GM23338 (cell line): ENCODE data around the gene RGS6. TPM values are rescaled to one million over a fixed set of nuclear protein-coding genes. Genes with fewer than 3 reads are reported as not detected.

Experiments used
- ATAC-seq: fragments of 200-7000 bp; cut with Tn5 transposase; 3 replicates; pipeline ENCODE4 v1.9.1; 2020
- DNase-seq: peaks from one replicate; pipeline ENCODE4 v3.0.0-alpha.2; 2015; ENCODE audit warnings: low spot score
- H2AFZ ChIP-seq: fragments of 200-600 bp; sonication (generic); 2 replicates; pipeline ENCODE4 v1.8.0; 2016; ENCODE audit warnings: antibody characterized with exemption, mild to moderate bottlenecking, moderate library complexity
- H3F3A ChIP-seq: fragments of 200-600 bp; sonication (generic); replicated peaks from 2 replicates; pipeline ENCODE4 v1.8.0; 2017; ENCODE audit warnings: antibody characterized with exemption, mixed run types, low read depth
- H3K27ac ChIP-seq: fragments of 200-600 bp; sonication (generic); 2 replicates; pipeline ENCODE4 v1.6.1; 2016; ENCODE audit warnings: low read depth
- H3K27me3 ChIP-seq: fragments of 200-600 bp; sonication (generic); 2 replicates; pipeline ENCODE4 v1.8.0; 2016; ENCODE audit warnings: mild to moderate bottlenecking, mixed run types, moderate library complexity; ENCODE audit not compliant: insufficient read depth
- H3K36me3 ChIP-seq: fragments of 200-600 bp; sonication (generic); 2 replicates; pipeline ENCODE4 v1.8.0; 2016; ENCODE audit warnings: mild to moderate bottlenecking; ENCODE audit not compliant: insufficient read depth
- H3K4me1 ChIP-seq: fragments of 200-600 bp; sonication (generic); 2 replicates; pipeline ENCODE4 v1.8.0; 2016; ENCODE audit warnings: mild to moderate bottlenecking, moderate library complexity; ENCODE audit not compliant: insufficient read depth
- H3K4me2 ChIP-seq: fragments of 200-600 bp; sonication (generic); 2 replicates; pipeline ENCODE4 v1.7.1; 2017; ENCODE audit warnings: mixed run types
- H3K4me3 ChIP-seq: fragments of 200-600 bp; sonication (generic); 2 replicates; pipeline ENCODE4 v1.6.1; 2016; ENCODE audit warnings: mixed run types
- H3K79me2 ChIP-seq: fragments of 200-600 bp; sonication (generic); replicated peaks from 2 replicates; pipeline ENCODE4 v1.8.0; 2017; ENCODE audit warnings: mild to moderate bottlenecking; ENCODE audit not compliant: insufficient read depth
- H3K9me2 ChIP-seq: fragments of 200-600 bp; sonication (generic); 2 replicates; pipeline ENCODE4 v1.8.0; 2017; ENCODE audit not compliant: insufficient read depth
- H4K20me1 ChIP-seq: fragments of 200-600 bp; sonication (generic); replicated peaks from 2 replicates; pipeline ENCODE4 v1.8.0; 2017; ENCODE audit warnings: mild to moderate bottlenecking; ENCODE audit not compliant: insufficient read depth
- H3K27ac Mint-ChIP-seq: 2 replicates; pipeline ENCODE4 v1.8.0; 2020; ENCODE audit warnings: inconsistent platforms, mild to moderate bottlenecking, moderate library complexity, mixed read lengths
- H3K27me3 Mint-ChIP-seq: 3 replicates; pipeline ENCODE4 v1.8.0; 2022; ENCODE audit warnings: low read depth, mild to moderate bottlenecking, moderate library complexity, mixed read lengths, inconsistent platforms; ENCODE audit not compliant: insufficient read depth, poor library complexity
- H3K36me3 Mint-ChIP-seq: 3 replicates; pipeline ENCODE4 v1.8.0; 2021; ENCODE audit warnings: low read depth, mild to moderate bottlenecking, inconsistent platforms, moderate library complexity, mixed read lengths
- H3K4me1 Mint-ChIP-seq: 3 replicates; pipeline ENCODE4 v1.8.0; 2020; ENCODE audit warnings: mild to moderate bottlenecking, inconsistent platforms, mixed read lengths
- H3K4me3 Mint-ChIP-seq: 3 replicates; pipeline ENCODE4 v1.8.0; 2021; ENCODE audit warnings: moderate library complexity, mild to moderate bottlenecking, inconsistent platforms, mixed read lengths
- H3K9me3 Mint-ChIP-seq: 3 replicates; pipeline ENCODE4 v1.8.0; 2020; ENCODE audit warnings: moderate library complexity, mild to moderate bottlenecking, inconsistent platforms, mixed read lengths
- CREB1 ChIP-seq: fragments of 250-450 bp; sonication (Bioruptor Pico); IDR thresholded peaks from 2 replicates; pipeline ENCODE4 v1.5.0; 2020; ENCODE audit warnings: low read depth, mild to moderate bottlenecking, moderate library complexity
- CTCF ChIP-seq, 2 experiments: fragments of 200-600 bp in 1 of 2; sonication (generic) in 1 of 2; conservative IDR thresholded peaks; 2 replicates each; pipeline versions ENCODE4 v1.5.1 to v1.6.1; 2016 to 2017; ENCODE audit warnings: antibody characterized with exemption in 2 of 2, low read depth in 2 of 2, mild to moderate bottlenecking in 2 of 2, moderate library complexity in 1 of 2
- EZH2 ChIP-seq: fragments of 200-600 bp; sonication (generic); IDR thresholded peaks from one replicate; pipeline ENCODE4 v1.8.0; 2017; ENCODE audit warnings: antibody characterized with exemption, mild to moderate bottlenecking, low read depth; ENCODE audit not compliant: unreplicated experiment
- EZH2phosphoT487 ChIP-seq: fragments of 200-600 bp; sonication (generic); IDR thresholded peaks from one replicate; pipeline ENCODE4 v1.8.1; 2018; ENCODE audit warnings: antibody characterized with exemption; ENCODE audit not compliant: unreplicated experiment
- JUNB ChIP-seq: IDR thresholded peaks from one replicate; pipeline ENCODE4 v1.6.1; 2016; ENCODE audit warnings: antibody characterized with exemption; ENCODE audit not compliant: unreplicated experiment
- NANOG ChIP-seq: IDR thresholded peaks from 2 replicates; pipeline ENCODE4 v1.6.1; 2016; ENCODE audit warnings: antibody characterized with exemption, borderline replicate concordance
- POLR2AphosphoS5 ChIP-seq: IDR thresholded peaks from 2 replicates; pipeline ENCODE4 v1.6.1; 2016; ENCODE audit warnings: antibody characterized with exemption, low read depth
- REST ChIP-seq: IDR thresholded peaks from one replicate; pipeline ENCODE4 v1.6.1; 2018; ENCODE audit warnings: antibody characterized with exemption; ENCODE audit not compliant: unreplicated experiment
- STAT1 ChIP-seq: IDR thresholded peaks from one replicate; pipeline ENCODE4 v1.6.1; 2016; ENCODE audit warnings: antibody characterized with exemption; ENCODE audit not compliant: unreplicated experiment
- ZNF114 ChIP-seq: fragments of 250-450 bp; sonication (Bioruptor Pico); IDR thresholded peaks from 2 replicates; pipeline ENCODE4 v1.5.0; 2020; ENCODE audit warnings: mild to moderate bottlenecking, moderate library complexity
- ZNF331 ChIP-seq: fragments of 250-450 bp; sonication (Bioruptor Pico); IDR thresholded peaks from 2 replicates; pipeline ENCODE4 v1.5.0; 2020; ENCODE audit warnings: low read depth, mild to moderate bottlenecking, moderate library complexity
- ZNF462 ChIP-seq: fragments of 250-450 bp; sonication (Bioruptor Pico); IDR thresholded peaks from 2 replicates; pipeline ENCODE4 v1.5.0; 2020; ENCODE audit warnings: mild to moderate bottlenecking, moderate library complexity
- polyA plus RNA-seq: library from polyadenylated mRNA; unstranded; fragments of >200 nt; fragmentation: Nextera tagmentation; extraction: Ambion mirVana; gene quantifications from 2 replicates; pipeline ENCODE4 v1.2.1, GENCODE V29; 2016
- total RNA-seq: library from RNA; depleted of rRNA; stranded (reverse); fragments of >200 nt; shearing (Covaris generic); gene quantifications from 2 replicates; pipeline ENCODE4 v1.2.3, GENCODE V29; 2014
- TF ChIP-seq, protein P1 (sequence below): IDR thresholded peaks from 2 replicates; pipeline ENCODE4 v1.6.1; 2016; ENCODE audit warnings: antibody characterized with exemption

The RGS6 gene
- total and polyA plus RNA-seq, 2 experiments from 2014 or later = 0.66 to 0.83 TPM

GRCh38 chr14:71947947-71948500 is 15.8 kb downstream of the RGS6 start:
- Mint-ChIP-seq H3K27me3 (no peaks in the 10 kb centered on the region), H3K4me3 (no peak overlapping the region), H3K4me1 (peaks cover 3% of the 10 kb centered on the region; the same call in 1 of the 3 replicates), H3K9me3 (no peaks in the 10 kb centered on the region), H3K36me3 (no peaks in the 10 kb centered on the region), H3K27ac (no peak overlapping the region)
- ATAC-seq (no peak), DNase-seq (no peak)
- Histone ChIP-seq H4K20me1 (no peaks in the 10 kb centered on the region), H3K27ac (no peak overlapping the region), H3F3A (no peaks in the 10 kb centered on the region), H3K27me3 (no peaks in the 10 kb centered on the region), H3K4me2 (no peak overlapping the region), H3K4me1 (peaks cover 6% of the 10 kb centered on the region; the same call in 1 of the 2 replicates), H3K9me2 (peaks cover 4% of the 10 kb centered on the region; the same call in 1 of the 2 replicates), H3K36me3 (no peaks in the 10 kb centered on the region), H3K4me3 (no peak overlapping the region), H2AFZ (no peak overlapping the region), H3K79me2 (no peaks in the 10 kb centered on the region)
- TF ChIP-seq ZNF331 (no peak), STAT1 (no peak), CTCF (conservative IDR thresholded peaks at IDR 0.05; ENCODE audit: low read depth in 2 of 2) (no peak), EZH2phosphoT487 (no peak), JUNB (no peak), POLR2AphosphoS5 (no peak), EZH2 (no peak), ZNF462 (no peak), ZNF114 (no peak), REST (no peak), NANOG (no peak), CREB1 (CRISPR knock-in tag) (no peak)
- TF ChIP-seq, protein P1, sequence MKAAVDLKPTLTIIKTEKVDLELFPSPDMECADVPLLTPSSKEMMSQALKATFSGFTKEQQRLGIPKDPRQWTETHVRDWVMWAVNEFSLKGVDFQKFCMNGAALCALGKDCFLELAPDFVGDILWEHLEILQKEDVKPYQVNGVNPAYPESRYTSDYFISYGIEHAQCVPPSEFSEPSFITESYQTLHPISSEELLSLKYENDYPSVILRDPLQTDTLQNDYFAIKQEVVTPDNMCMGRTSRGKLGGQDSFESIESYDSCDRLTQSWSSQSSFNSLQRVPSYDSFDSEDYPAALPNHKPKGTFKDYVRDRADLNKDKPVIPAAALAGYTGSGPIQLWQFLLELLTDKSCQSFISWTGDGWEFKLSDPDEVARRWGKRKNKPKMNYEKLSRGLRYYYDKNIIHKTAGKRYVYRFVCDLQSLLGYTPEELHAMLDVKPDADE = no peak
